ENCODE measurements around the gene ZFYVE28.
"Not testable (repeated sequence)": the region's sequence is repeated elsewhere in the genome, so short reads cannot be mapped to it uniquely, and the experiment has no call there.

ZFYVE28 gene

GRCh38 chr4:2387218-2387617, 31.2 kb downstream of the ZFYVE28 start:
- no peak overlapping the region for H3K27ac ChIP-seq
- H3K4me1 ChIP-seq (ENCODE audit: control insufficient read depth in 1 of 2, insufficient read depth in 1 of 2, low read depth in 1 of 2, low read length in 1 of 2), result no peaks in the 10 kb centered on the region
- peaks cover 40% of the 10 kb centered on the region for H3K27me3 ChIP-seq
- no peaks in the 10 kb centered on the region for H3K36me3 ChIP-seq
- TF ChIP-seq CTCF (IDR thresholded peaks at IDR 0.05), result no peak
- H3K9me3 ChIP-seq, result no peaks in the 10 kb centered on the region
- no peak overlapping the region for H3K4me3 ChIP-seq (ENCODE audit: low read depth in 1 of 2, low read length in 1 of 2)

- H3K4me1 ChIP-seq (ENCODE audit: control insufficient read depth in 1 of 2, insufficient read depth in 1 of 2, low read depth in 1 of 2, low read length in 1 of 2), result no peaks in the 10 kb centered on the region
- H3K27me3 ChIP-seq, result peaks cover 35% of the 10 kb centered on the region
- H3K4me3 ChIP-seq (ENCODE audit: low read depth in 1 of 2, low read length in 1 of 2), result no peak overlapping the region
- H3K27ac ChIP-seq, result no peak overlapping the region
- no peak for TF ChIP-seq CTCF (IDR thresholded peaks at IDR 0.05)
- no peaks in the 10 kb centered on the region for H3K9me3 ChIP-seq
- H3K36me3 ChIP-seq, result no peaks in the 10 kb centered on the region
Observed at GRCh38 chr4:2386717-2387116, 31.7 kb downstream of the ZFYVE28 start.

GRCh38 chr4:2385516-2385915, 32.9 kb downstream of the ZFYVE28 start:
- no peaks in the 10 kb centered on the region for H3K4me1 ChIP-seq (ENCODE audit: control insufficient read depth in 1 of 2, insufficient read depth in 1 of 2, low read depth in 1 of 2, low read length in 1 of 2)
- no peak overlapping the region for H3K27ac ChIP-seq
- no peaks in the 10 kb centered on the region for H3K9me3 ChIP-seq
- H3K27me3 ChIP-seq, result peaks cover 23% of the 10 kb centered on the region
- no peaks in the 10 kb centered on the region for H3K36me3 ChIP-seq
- no peak for TF ChIP-seq CTCF (IDR thresholded peaks at IDR 0.05)
- H3K4me3 ChIP-seq (ENCODE audit: low read depth in 1 of 2, low read length in 1 of 2), result no peak overlapping the region

- H3K27me3 ChIP-seq, result peaks cover 10% of the 10 kb centered on the region
- no peak overlapping the region for H3K4me3 ChIP-seq (ENCODE audit: low read depth in 1 of 2, low read length in 1 of 2)
- no peaks in the 10 kb centered on the region for H3K36me3 ChIP-seq
- H3K9me3 ChIP-seq, result no peaks in the 10 kb centered on the region
- H3K4me1 ChIP-seq (ENCODE audit: control insufficient read depth in 1 of 2, insufficient read depth in 1 of 2, low read depth in 1 of 2, low read length in 1 of 2), result no peaks in the 10 kb centered on the region
- no peak for TF ChIP-seq CTCF (IDR thresholded peaks at IDR 0.05)
- H3K27ac ChIP-seq, result no peak overlapping the region
Observed at GRCh38 chr4:2384245-2384644, 34.2 kb downstream of the ZFYVE28 start.

- TF ChIP-seq CTCF (IDR thresholded peaks at IDR 0.05), result no peak
- no peaks in the 10 kb centered on the region for H3K36me3 ChIP-seq
- H3K4me3 ChIP-seq (ENCODE audit: low read depth in 1 of 2, low read length in 1 of 2), result no peak overlapping the region
- H3K27ac ChIP-seq, result no peak overlapping the region
- peaks cover 5% of the 10 kb centered on the region for H3K27me3 ChIP-seq
- no peaks in the 10 kb centered on the region for H3K4me1 ChIP-seq (ENCODE audit: control insufficient read depth in 1 of 2, insufficient read depth in 1 of 2, low read depth in 1 of 2, low read length in 1 of 2)
- no peaks in the 10 kb centered on the region for H3K9me3 ChIP-seq
Observed at GRCh38 chr4:2383760-2384159, 34.7 kb downstream of the ZFYVE28 start.

- H3K27me3 ChIP-seq; H3K36me3 ChIP-seq; H3K27ac ChIP-seq; H3K9me3 ChIP-seq; H3K4me3 ChIP-seq (ENCODE audit: low read depth in 1 of 2, low read length in 1 of 2); H3K4me1 ChIP-seq (ENCODE audit: control insufficient read depth in 1 of 2, insufficient read depth in 1 of 2, low read depth in 1 of 2, low read length in 1 of 2): not testable (repeated sequence)
Observed at GRCh38 chr4:2383220-2383631, 35.2 kb downstream of the ZFYVE28 start.

GRCh38 chr4:2382769-2383202, 35.7 kb downstream of the ZFYVE28 start:
- H3K36me3 ChIP-seq; H3K4me1 ChIP-seq (ENCODE audit: control insufficient read depth in 1 of 2, insufficient read depth in 1 of 2, low read depth in 1 of 2, low read length in 1 of 2); H3K27ac ChIP-seq; H3K9me3 ChIP-seq; H3K4me3 ChIP-seq (ENCODE audit: low read depth in 1 of 2, low read length in 1 of 2); H3K27me3 ChIP-seq: not testable (repeated sequence)

GRCh38 chr4:2380589-2380988, 37.9 kb downstream of the ZFYVE28 start:
- not testable (repeated sequence) for H3K36me3 ChIP-seq

More at GRCh38 chr4:2380589-2380988, 37.9 kb downstream of the ZFYVE28 start:
- H3K4me1 ChIP-seq (ENCODE audit: control insufficient read depth in 1 of 2, insufficient read depth in 1 of 2, low read depth in 1 of 2, low read length in 1 of 2); H3K27me3 ChIP-seq; H3K27ac ChIP-seq; H3K9me3 ChIP-seq; H3K4me3 ChIP-seq (ENCODE audit: low read depth in 1 of 2, low read length in 1 of 2): not testable (repeated sequence)

All from neutrophil (primary cell).